SJSA1 (cell line): ENCODE results near the gene HIP1. TPM values are rescaled to one million over a fixed set of nuclear protein-coding genes. Genes with fewer than 3 reads are reported as not detected.
"Not testable (repeated sequence)": the region's sequence is repeated elsewhere in the genome, so short reads cannot be mapped to it uniquely, and the experiment has no call there.

ENCODE experiments used
- DNase-seq, 2 experiments: peaks; one replicate each; pipeline ENCODE4 v3.0.0-alpha.2; 2015 to 2020; ENCODE audit warnings: low spot score in 2 of 2, low read depth in 1 of 2
- H3K27ac ChIP-seq: fragments of 250-450 bp; sonication (Bioruptor Pico); 2 replicates; pipeline ENCODE4 v1.5.1; 2020; ENCODE audit warnings: mild to moderate bottlenecking, moderate library complexity
- H3K27me3 ChIP-seq: fragments of 250-450 bp; sonication (Bioruptor Pico); replicated peaks from 2 replicates; pipeline ENCODE4 v1.5.1; 2020; ENCODE audit warnings: mild to moderate bottlenecking, moderate library complexity
- H3K36me3 ChIP-seq: fragments of 250-450 bp; sonication (Bioruptor Pico); 2 replicates; pipeline ENCODE4 v1.5.1; 2020; ENCODE audit warnings: mild to moderate bottlenecking
- H3K4me1 ChIP-seq: fragments of 250-450 bp; sonication (Bioruptor Pico); replicated peaks from 2 replicates; pipeline ENCODE4 v1.6.1; 2021; ENCODE audit warnings: mild to moderate bottlenecking
- H3K4me3 ChIP-seq: fragments of 250-450 bp; sonication (Bioruptor Pico); 2 replicates; pipeline ENCODE4 v1.5.1; 2020; ENCODE audit warnings: mild to moderate bottlenecking
- H3K9me3 ChIP-seq: fragments of 250-450 bp; sonication (Bioruptor Pico); replicated peaks from 2 replicates; pipeline ENCODE4 v1.5.1; 2020; ENCODE audit warnings: mild to moderate bottlenecking
- total RNA-seq: library from RNA; depleted of rRNA; stranded (reverse); fragments of >200 nt; shearing (Covaris generic); gene quantifications from 2 replicates; pipeline ENCODE4 v1.2.3, GENCODE V29; 2014

HIP1 gene
- total RNA-seq, 1 experiment from 2014 or later = 24.7 TPM

DNA sequence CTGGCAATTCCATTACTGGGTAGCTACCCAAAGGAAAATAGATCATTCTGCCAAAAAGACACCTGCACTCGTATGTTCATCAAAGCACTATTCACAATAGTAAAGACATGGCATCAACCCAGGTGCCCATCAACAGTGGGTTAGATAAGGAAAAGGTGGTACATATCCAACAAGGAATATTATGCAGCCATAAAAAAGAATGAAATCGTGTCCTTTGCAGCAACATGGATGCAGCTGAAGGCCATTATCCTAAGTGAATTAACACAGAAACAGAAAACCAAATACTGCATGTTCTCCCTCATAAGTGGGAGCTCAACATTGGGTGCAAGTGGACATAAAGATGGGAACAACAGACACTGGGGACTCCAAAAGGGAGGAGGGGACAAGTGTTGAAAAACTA is 93.2 kb downstream of the HIP1 start:
- no peaks in the 10 kb centered on the region for H3K36me3 ChIP-seq
- peaks cover 6% of the 10 kb centered on the region; the same call in 1 of the 2 replicates for H3K9me3 ChIP-seq
- no peaks in the 10 kb centered on the region for H3K4me1 ChIP-seq
- no peak overlapping the region for H3K4me3 ChIP-seq
- H3K27me3 ChIP-seq = no peaks in the 10 kb centered on the region
- no peak for DNase-seq
- H3K27ac ChIP-seq = no peak overlapping the region

GRCh38 chr7:75644589-75644988 is 94.2 kb downstream of the HIP1 start:
- Histone ChIP-seq H3K27me3 (no peaks in the 10 kb centered on the region), H3K4me1 (peaks cover 3% of the 10 kb centered on the region), H3K36me3 (no peaks in the 10 kb centered on the region), H3K4me3 (no peak overlapping the region), H3K27ac (no peak overlapping the region), H3K9me3 (peaks cover 6% of the 10 kb centered on the region; the same call in 1 of the 2 replicates)
- DNase-seq = no peak

- H3K4me1 ChIP-seq = peaks cover 13% of the 10 kb centered on the region
- no peak overlapping the region for H3K27ac ChIP-seq
- peaks cover 6% of the 10 kb centered on the region; the same call in 1 of the 2 replicates for H3K9me3 ChIP-seq
- no peaks in the 10 kb centered on the region for H3K36me3 ChIP-seq
- H3K4me3 ChIP-seq = no peak overlapping the region
- H3K27me3 ChIP-seq = no peaks in the 10 kb centered on the region
- no peak for DNase-seq
Observed at GRCh38 chr7:75642810-75643486, 95.8 kb downstream of the HIP1 start.

DNA sequence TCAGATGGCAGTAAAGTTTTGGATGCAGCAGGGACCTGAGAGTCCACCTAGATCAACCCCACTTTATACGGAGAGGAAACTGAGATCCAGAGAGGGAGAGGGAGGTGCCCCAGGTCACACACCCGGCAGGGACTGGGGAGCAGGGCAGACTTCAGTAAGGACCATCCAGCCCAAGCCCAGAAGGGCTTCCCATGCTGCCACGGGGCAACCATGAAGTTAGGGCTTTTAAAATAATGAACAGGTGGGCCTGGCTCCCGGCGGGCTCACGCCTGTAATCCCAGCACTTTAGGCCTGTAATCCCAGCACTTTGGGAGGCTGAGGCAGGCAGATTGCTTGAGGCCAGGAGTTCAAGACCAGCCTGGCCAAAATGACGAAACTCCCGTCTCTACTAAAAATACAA is 98.5 kb downstream of the HIP1 start:
- peaks cover 6% of the 10 kb centered on the region; the same call in 1 of the 2 replicates for H3K9me3 ChIP-seq
- no peaks in the 10 kb centered on the region for H3K36me3 ChIP-seq
- no peak for DNase-seq
- no peak overlapping the region for H3K27ac ChIP-seq
- H3K27me3 ChIP-seq = no peaks in the 10 kb centered on the region
- peaks cover 14% of the 10 kb centered on the region for H3K4me1 ChIP-seq
- H3K4me3 ChIP-seq = no peak overlapping the region

DNA sequence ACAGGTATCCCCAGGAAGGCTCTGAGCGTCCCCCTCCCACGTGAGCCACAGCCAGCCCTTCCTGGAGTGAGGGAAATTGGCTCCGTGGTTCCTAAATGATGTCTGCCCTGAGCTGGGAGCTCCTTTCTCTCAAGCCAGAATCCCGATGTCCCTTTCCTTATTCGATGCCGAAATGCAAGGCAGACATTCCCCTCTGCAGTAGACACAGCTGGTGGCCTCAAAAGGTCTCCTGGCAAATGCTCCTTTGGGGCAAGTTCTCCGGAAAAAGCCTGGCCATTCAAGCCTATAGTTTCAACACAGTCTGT is 98.9 kb downstream of the HIP1 start:
- Histone ChIP-seq H3K27me3 (no peaks in the 10 kb centered on the region), H3K4me3 (peak overlapping the region; percentile 61), H3K36me3 (no peaks in the 10 kb centered on the region), H3K9me3 (peaks cover 6% of the 10 kb centered on the region; the same call in 1 of the 2 replicates), H3K4me1 (peaks cover 14% of the 10 kb centered on the region), H3K27ac (no peak overlapping the region)
- DNase-seq = no peak

- peak; percentile 58 to 62 for DNase-seq
- Histone ChIP-seq H3K4me1 (peaks cover 14% of the 10 kb centered on the region), H3K4me3 (peak overlapping the region; percentile 61), H3K36me3 (no peaks in the 10 kb centered on the region), H3K27ac (peak overlapping the region; percentile 30; the same call in 1 of the 2 replicates), H3K27me3 (no peaks in the 10 kb centered on the region), H3K9me3 (peaks cover 6% of the 10 kb centered on the region; the same call in 1 of the 2 replicates)
Observed at GRCh38 chr7:75639071-75639885, 99.5 kb downstream of the HIP1 start.

DNA sequence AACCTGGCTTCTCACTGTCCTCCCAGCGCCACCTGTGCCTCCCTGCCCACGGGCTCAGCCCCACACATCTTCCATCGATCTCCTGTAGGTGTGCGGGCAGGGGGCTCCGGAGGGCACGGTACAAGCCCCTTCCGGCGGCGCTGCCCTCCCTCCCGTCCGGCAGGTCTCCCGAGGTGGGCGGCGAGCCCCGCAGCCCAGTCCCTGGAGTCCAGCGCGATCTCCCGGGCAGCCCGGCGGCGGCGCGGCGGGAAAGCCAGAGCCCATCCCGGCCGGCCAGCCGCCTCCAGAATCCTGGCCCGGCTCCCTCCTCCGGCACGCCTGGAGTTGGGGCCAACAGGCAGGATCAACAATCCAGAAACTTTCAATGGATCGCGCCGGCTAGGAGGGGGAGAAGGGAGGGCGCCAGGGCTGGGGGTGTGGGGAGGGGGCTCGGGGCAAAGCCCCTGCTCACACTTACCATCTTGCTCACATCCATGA is 100.1 kb downstream of the HIP1 start:
- Histone ChIP-seq H3K4me1 (peaks cover 14% of the 10 kb centered on the region), H3K27me3 (no peaks in the 10 kb centered on the region), H3K4me3 (peak overlapping the region; percentile 61), H3K27ac (peak overlapping the region; percentile 8; the same call in 1 of the 2 replicates), H3K36me3 (no peaks in the 10 kb centered on the region), H3K9me3 (peaks cover 6% of the 10 kb centered on the region; the same call in 1 of the 2 replicates)
- peak; percentile 34 to 55 for DNase-seq

DNA sequence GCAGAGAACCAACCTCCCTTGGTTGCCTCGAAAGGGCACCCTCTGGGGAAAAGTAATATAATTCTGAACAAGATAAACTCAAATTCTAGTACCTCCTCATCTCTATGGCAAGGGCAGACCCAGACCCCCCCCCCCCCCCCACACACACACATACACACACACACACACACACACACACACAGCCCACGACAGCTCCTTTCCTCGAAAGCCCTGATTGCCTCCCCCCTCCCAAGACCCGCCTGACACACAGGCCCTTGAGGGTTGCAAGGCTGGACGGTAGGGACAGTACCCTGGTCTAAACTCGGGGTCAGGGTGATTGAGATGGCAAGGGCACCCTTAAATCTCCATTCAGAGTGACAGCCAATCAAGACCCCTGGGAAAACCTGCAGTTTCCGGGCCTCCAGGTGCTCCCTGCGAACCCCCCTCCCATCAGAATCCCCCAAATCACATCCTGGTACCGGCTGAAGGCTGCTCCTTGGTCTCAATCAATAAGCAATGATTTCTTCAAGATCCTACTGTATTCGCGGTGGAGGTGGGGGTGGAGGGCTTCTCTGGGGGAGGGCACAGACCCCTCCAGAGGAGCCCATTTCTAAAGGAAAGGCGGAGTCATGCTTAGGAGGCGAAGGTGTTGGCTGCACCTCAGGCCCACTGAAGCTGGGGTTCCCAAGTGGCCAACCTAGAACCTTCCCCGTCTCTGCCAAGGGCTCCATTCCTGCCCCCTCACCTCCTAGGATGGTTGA is 100.7 kb downstream of the HIP1 start:
- no peaks in the 10 kb centered on the region for H3K36me3 ChIP-seq
- no peaks in the 10 kb centered on the region for H3K27me3 ChIP-seq
- peaks cover 14% of the 10 kb centered on the region for H3K4me1 ChIP-seq
- no peak for DNase-seq
- peak overlapping the region; percentile 8; the same call in 1 of the 2 replicates for H3K27ac ChIP-seq
- peak overlapping the region; percentile 61 for H3K4me3 ChIP-seq
- peaks cover 2% of the 10 kb centered on the region; the same call in 1 of the 2 replicates for H3K9me3 ChIP-seq

- no peaks in the 10 kb centered on the region for H3K9me3 ChIP-seq
- H3K27me3 ChIP-seq = no peaks in the 10 kb centered on the region
- H3K27ac ChIP-seq = no peak overlapping the region
- H3K4me1 ChIP-seq = peaks cover 14% of the 10 kb centered on the region
- H3K36me3 ChIP-seq = no peaks in the 10 kb centered on the region
- DNase-seq = no peak
- no peak overlapping the region for H3K4me3 ChIP-seq
Observed at GRCh38 chr7:75635036-75635435, 103.7 kb downstream of the HIP1 start.

DNA sequence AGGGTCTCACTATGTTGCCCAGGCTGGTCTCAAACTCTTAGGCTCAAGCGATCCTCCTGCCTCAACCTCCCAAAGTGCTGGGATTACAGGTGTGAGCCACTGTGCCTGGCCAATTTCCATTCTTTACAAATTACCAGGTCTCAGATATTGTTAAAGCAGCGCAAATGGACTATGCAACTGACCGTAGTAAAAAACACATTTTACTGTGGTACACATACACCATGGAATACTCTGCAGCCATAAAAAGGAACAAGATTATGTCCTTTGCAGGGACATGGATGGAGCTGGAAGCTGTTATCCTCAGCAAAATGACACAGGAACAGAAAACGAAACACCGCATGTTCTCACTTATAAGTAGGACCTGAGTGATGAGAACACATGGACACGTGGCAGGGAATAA is 106.2 kb downstream of the HIP1 start:
- not testable (repeated sequence) for H3K36me3 ChIP-seq, H3K27me3 ChIP-seq, H3K9me3 ChIP-seq, H3K27ac ChIP-seq, DNase-seq, H3K4me3 ChIP-seq, H3K4me1 ChIP-seq

GRCh38 chr7:75631711-75632110 is 107.0 kb downstream of the HIP1 start:
- H3K9me3 ChIP-seq = peaks cover 10% of the 10 kb centered on the region
- no peak for DNase-seq
- no peak overlapping the region for H3K27ac ChIP-seq
- no peaks in the 10 kb centered on the region for H3K27me3 ChIP-seq
- no peak overlapping the region for H3K4me3 ChIP-seq
- H3K4me1 ChIP-seq = no peaks in the 10 kb centered on the region
- H3K36me3 ChIP-seq = peaks cover 6% of the 10 kb centered on the region

GRCh38 chr7:75630549-75630948 is 108.2 kb downstream of the HIP1 start:
- Histone ChIP-seq H3K4me1 (no peaks in the 10 kb centered on the region), H3K27me3 (no peaks in the 10 kb centered on the region), H3K27ac (no peak overlapping the region), H3K4me3 (no peak overlapping the region), H3K9me3 (peaks cover 10% of the 10 kb centered on the region), H3K36me3 (peaks cover 6% of the 10 kb centered on the region)
- no peak for DNase-seq

DNA sequence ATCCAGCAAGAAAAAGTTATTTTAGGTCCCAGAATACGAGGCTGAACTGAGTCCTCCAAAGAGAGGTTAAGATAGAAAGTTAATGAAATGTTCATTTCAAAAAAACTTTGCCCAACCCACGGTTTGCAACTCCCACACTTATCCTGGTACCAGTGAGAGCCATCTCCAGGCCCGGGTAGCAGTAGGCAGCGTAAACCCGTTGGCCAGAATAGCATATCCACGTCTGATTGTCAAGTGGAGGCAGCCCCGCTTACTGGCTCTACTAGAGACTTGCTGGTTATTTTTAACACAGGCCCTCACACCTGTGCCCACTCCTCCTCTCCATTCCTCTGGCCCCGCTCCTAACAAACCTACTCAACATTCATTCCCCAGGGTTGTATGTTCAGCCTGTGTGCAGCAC is 109.7 kb downstream of the HIP1 start:
- no peak for DNase-seq
- Histone ChIP-seq H3K9me3 (peaks cover 10% of the 10 kb centered on the region), H3K27me3 (no peaks in the 10 kb centered on the region), H3K27ac (no peak overlapping the region), H3K4me3 (no peak overlapping the region), H3K4me1 (no peaks in the 10 kb centered on the region), H3K36me3 (peaks cover 6% of the 10 kb centered on the region)
